ENCODE data around the gene RPP21. TPM values are rescaled to one million over a fixed set of nuclear protein-coding genes. Genes with fewer than 3 reads are reported as not detected.

Gene RPP21
- total RNA-seq, 4 donors from 2014 or later: 61.9 to 246 (median 87.5) TPM

GRCh38 chr6:30348957-30349356 is 4.0 kb downstream of the RPP21 start:
- Histone ChIP-seq H3K27me3 (peaks cover 12% of the 10 kb centered on the region), H3K27ac (no peak overlapping the region), H3K4me3 (no peak overlapping the region), H3K4me1 (peaks cover 4 to 13% (median 8%) of the 10 kb centered on the region in 4 donors), H3K36me3 (peaks cover 0 to 7% (median 0%) of the 10 kb centered on the region in 4 donors), H3K9me3 (no peaks in the 10 kb centered on the region)
- TF ChIP-seq POLR2AphosphoS5 (IDR thresholded peaks at IDR 0.05) (no peak), EP300 (IDR thresholded peaks at IDR 0.05; ENCODE audit: low read depth) (no peak), POLR2A (IDR thresholded peaks at IDR 0.05) (no peak)
- TF ChIP-seq, protein P1, sequence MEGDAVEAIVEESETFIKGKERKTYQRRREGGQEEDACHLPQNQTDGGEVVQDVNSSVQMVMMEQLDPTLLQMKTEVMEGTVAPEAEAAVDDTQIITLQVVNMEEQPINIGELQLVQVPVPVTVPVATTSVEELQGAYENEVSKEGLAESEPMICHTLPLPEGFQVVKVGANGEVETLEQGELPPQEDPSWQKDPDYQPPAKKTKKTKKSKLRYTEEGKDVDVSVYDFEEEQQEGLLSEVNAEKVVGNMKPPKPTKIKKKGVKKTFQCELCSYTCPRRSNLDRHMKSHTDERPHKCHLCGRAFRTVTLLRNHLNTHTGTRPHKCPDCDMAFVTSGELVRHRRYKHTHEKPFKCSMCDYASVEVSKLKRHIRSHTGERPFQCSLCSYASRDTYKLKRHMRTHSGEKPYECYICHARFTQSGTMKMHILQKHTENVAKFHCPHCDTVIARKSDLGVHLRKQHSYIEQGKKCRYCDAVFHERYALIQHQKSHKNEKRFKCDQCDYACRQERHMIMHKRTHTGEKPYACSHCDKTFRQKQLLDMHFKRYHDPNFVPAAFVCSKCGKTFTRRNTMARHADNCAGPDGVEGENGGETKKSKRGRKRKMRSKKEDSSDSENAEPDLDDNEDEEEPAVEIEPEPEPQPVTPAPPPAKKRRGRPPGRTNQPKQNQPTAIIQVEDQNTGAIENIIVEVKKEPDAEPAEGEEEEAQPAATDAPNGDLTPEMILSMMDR (IDR thresholded peaks at IDR 0.05): no peak
- WGBS, 2 donors (ENCODE audit: low coverage in 1 of 2): 55 to 81% methylated on average over 2 to 3 of the region's 3 CpGs
- in situ Hi-C loops (cut with MboI; ENCODE audit: low pct_ligation_motif_present in 1 of 4, low pct_unique_long_range_greater_than_20kb in 1 of 4, low sequenced_read_pairs in 3 of 4) (no loop called here), intact Hi-C loops (cut with DNase I; ENCODE audit: low total_unique reads) (no loop called here)
- DNase-seq: no peak

GRCh38 chr6:30349421-30350177 is 4.6 kb downstream of the RPP21 start:
- no peak for DNase-seq
- Histone ChIP-seq H3K9me3 (no peaks in the 10 kb centered on the region), H3K27ac (no peak overlapping the region), H3K36me3 (peaks cover 0 to 7% (median 0%) of the 10 kb centered on the region in 4 donors), H3K4me1 (peaks cover 4 to 12% (median 8%) of the 10 kb centered on the region in 4 donors), H3K27me3 (peaks cover 18% of the 10 kb centered on the region), H3K4me3 (no peak overlapping the region)
- TF ChIP-seq EP300 (IDR thresholded peaks at IDR 0.05; ENCODE audit: low read depth) (no peak), POLR2AphosphoS5 (IDR thresholded peaks at IDR 0.05) (no peak), POLR2A (IDR thresholded peaks at IDR 0.05) (no peak)
- TF ChIP-seq, protein P1 (IDR thresholded peaks at IDR 0.05): no peak
- in situ Hi-C loops (cut with MboI; ENCODE audit: low pct_ligation_motif_present in 1 of 4, low pct_unique_long_range_greater_than_20kb in 1 of 4, low sequenced_read_pairs in 3 of 4) (no loop called here), intact Hi-C loops (cut with DNase I; ENCODE audit: low total_unique reads) (no loop called here)
- WGBS, 2 donors (ENCODE audit: low coverage in 1 of 2): 64 to 65% methylated on average over 3 of the region's 3 CpGs

DNA sequence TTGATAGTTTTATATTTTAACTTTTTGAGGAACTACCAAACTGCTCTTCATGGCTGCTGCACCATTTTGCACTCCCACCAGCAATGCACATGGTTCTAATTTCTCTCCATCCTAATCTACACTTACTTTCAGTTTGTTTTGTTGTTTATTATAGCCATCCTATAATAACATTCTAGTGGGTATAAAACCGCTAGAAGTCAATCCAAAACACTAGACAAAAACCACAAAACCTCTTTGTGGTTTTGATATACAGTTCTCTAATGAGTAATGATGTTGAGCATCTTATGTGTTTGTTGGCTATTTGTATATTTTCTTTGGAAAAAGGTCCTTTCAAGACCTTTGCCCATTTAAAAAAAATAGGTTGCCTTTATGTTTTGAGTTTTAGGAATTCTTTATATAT is 5.6 kb downstream of the RPP21 start:
- Histone ChIP-seq H3K9me3 (no peaks in the 10 kb centered on the region), H3K4me3 (no peak overlapping the region), H3K36me3 (peaks cover 0 to 7% (median 0%) of the 10 kb centered on the region in 4 donors), H3K27ac (no peak overlapping the region), H3K27me3 (peaks cover 24% of the 10 kb centered on the region), H3K4me1 (peaks cover 4 to 9% (median 6%) of the 10 kb centered on the region in 4 donors)
- TF ChIP-seq POLR2AphosphoS5 (IDR thresholded peaks at IDR 0.05): no peak
- TF ChIP-seq, protein P1 (IDR thresholded peaks at IDR 0.05): no peak
- no peak for TF ChIP-seq EP300 (IDR thresholded peaks at IDR 0.05; ENCODE audit: low read depth)
- TF ChIP-seq POLR2A (IDR thresholded peaks at IDR 0.05): no peak
- in situ Hi-C loops (cut with MboI; ENCODE audit: low pct_ligation_motif_present in 1 of 4, low pct_unique_long_range_greater_than_20kb in 1 of 4, low sequenced_read_pairs in 3 of 4): no loop called here
- DNase-seq: no peak
- whole genome bisulfite sequencing, 2 donors (ENCODE audit: low coverage in 1 of 2): 57 to 63% methylated on average over 1 of the region's 1 CpG
- intact Hi-C loops (cut with DNase I; ENCODE audit: low total_unique reads): no loop called here

DNA sequence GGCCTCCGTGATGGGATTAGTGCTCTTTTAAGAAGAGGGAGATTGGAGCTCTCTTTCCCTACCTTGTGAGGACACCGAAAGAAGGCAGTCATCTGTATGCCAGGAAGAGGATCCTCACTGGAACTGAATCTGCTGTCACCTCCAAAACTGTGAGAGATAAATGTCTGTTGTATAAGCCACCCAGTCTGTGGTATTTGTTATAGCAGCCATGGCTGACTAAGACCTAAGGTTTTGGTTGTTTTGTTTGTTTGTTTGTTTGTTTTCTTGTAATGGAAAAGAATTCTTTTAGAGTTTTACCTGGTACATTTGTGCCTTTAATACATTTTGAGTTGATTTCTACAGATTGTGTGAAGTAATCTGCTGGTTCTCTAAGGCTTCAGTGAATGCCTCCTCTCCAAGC is 7.6 kb downstream of the RPP21 start:
- in situ Hi-C loops (cut with MboI; ENCODE audit: low pct_ligation_motif_present in 1 of 4, low pct_unique_long_range_greater_than_20kb in 1 of 4, low sequenced_read_pairs in 3 of 4): no loop called here
- WGBS, 2 donors (ENCODE audit: low coverage in 1 of 2): 91% methylated on average over 2 of the region's 2 CpGs; no CpG with 5 or more reads in 1 of the 2 donors
- TF ChIP-seq POLR2A (IDR thresholded peaks at IDR 0.05): no peak
- TF ChIP-seq, protein P1 (IDR thresholded peaks at IDR 0.05): no peak
- TF ChIP-seq EP300 (IDR thresholded peaks at IDR 0.05; ENCODE audit: low read depth): no peak
- TF ChIP-seq POLR2AphosphoS5 (IDR thresholded peaks at IDR 0.05): no peak
- Histone ChIP-seq H3K27me3 (peaks cover 35% of the 10 kb centered on the region), H3K4me1 (peaks cover 0 to 2% (median 0%) of the 10 kb centered on the region in 4 donors), H3K4me3 (no peak overlapping the region), H3K9me3 (no peaks in the 10 kb centered on the region), H3K36me3 (no peaks in the 10 kb centered on the region), H3K27ac (no peak overlapping the region)
- intact Hi-C loops (cut with DNase I; ENCODE audit: low total_unique reads): no loop called here
- no peak for DNase-seq

Measured in transverse colon (tissue), 4 donors.